PC-3 (cell line): Measurements from ENCODE around the gene MYO16. TPM values are rescaled to one million over a fixed set of nuclear protein-coding genes. Genes with fewer than 3 reads are reported as not detected.

ENCODE experiments used
- ATAC-seq: fragments of 200-7000 bp; cut with Tn5 transposase; 2 replicates; pipeline ENCODE4 v1.9.1; 2020; ENCODE audit warnings: mild to moderate bottlenecking, moderate library complexity
- BruUV-seq: library from RNA; stranded (reverse); fragments of 400-500 nt; replicated peaks from 2 replicates; lab custom pipeline; 2021; lab: Mats Ljungman, UMichigan
- CTCF ChIA-PET: fragments of 300-600 bp; sonication (Branson Sonifier 250); formaldehyde crosslinking; loops from one replicate; lab custom pipeline; 2022; ENCODE audit warnings: antibody characterized with exemption; lab: Charles Lee
- POLR2A ChIA-PET: fragments of 300-600 bp; sonication (Branson Sonifier 250); formaldehyde crosslinking; loops from one replicate; lab custom pipeline; 2022; ENCODE audit warnings: antibody characterized with exemption; ENCODE audit not compliant: unreplicated experiment; lab: Charles Lee
- DNase-seq: peaks from one replicate; pipeline ENCODE4 v3.0.0-alpha.2; 2015
- H2AFZ ChIP-seq: fragments of 300-600 bp; sonication (generic); 2 replicates; pipeline ENCODE4 v1.6.0; 2016; ENCODE audit warnings: antibody characterized with exemption, low read length
- H3F3A ChIP-seq: fragments of 300-600 bp; sonication (generic); one replicate; pipeline ENCODE4 v1.6.0; 2017; ENCODE audit warnings: antibody characterized with exemption, low read length, control low read depth, mild to moderate bottlenecking; ENCODE audit not compliant: unreplicated experiment
- H3K27ac ChIP-seq: fragments of 300-600 bp; sonication (generic); 2 replicates; pipeline ENCODE4 v1.5.1; 2016; ENCODE audit warnings: mild to moderate bottlenecking, low read length
- H3K27me3 ChIP-seq: fragments of 300-600 bp; sonication (generic); 2 replicates; pipeline ENCODE4 v1.6.1; 2016; ENCODE audit warnings: low read length, mixed read lengths
- H3K36me3 ChIP-seq: fragments of 300-600 bp; sonication (generic); 2 replicates; pipeline ENCODE4 v1.6.1; 2016; ENCODE audit warnings: low read depth, mixed run types, low read length, mixed read lengths
- H3K4me1 ChIP-seq: fragments of 300-600 bp; sonication (generic); 2 replicates; pipeline ENCODE4 v1.5.1; 2016; ENCODE audit warnings: low read length; ENCODE audit not compliant: insufficient read depth
- H3K4me2 ChIP-seq: fragments of 300-600 bp; sonication (generic); 2 replicates; pipeline ENCODE4 v1.6.0; 2016; ENCODE audit warnings: low read length
- H3K4me3 ChIP-seq: fragments of 300-600 bp; sonication (generic); 2 replicates; pipeline ENCODE4 v1.5.1; 2016; ENCODE audit warnings: mild to moderate bottlenecking, low read length, mixed read lengths
- H3K79me2 ChIP-seq: fragments of 300-600 bp; sonication (generic); 2 replicates; pipeline ENCODE4 v1.6.1; 2017; ENCODE audit warnings: low read length, mixed read lengths
- H3K9ac ChIP-seq: fragments of 300-600 bp; sonication (generic); 2 replicates; pipeline ENCODE4 v1.6.0; 2016; ENCODE audit warnings: mild to moderate bottlenecking, low read length
- H3K9me2 ChIP-seq: fragments of 300-600 bp; sonication (generic); replicated peaks from 2 replicates; pipeline ENCODE4 v1.6.1; 2016; ENCODE audit warnings: mixed run types, low read length, mixed read lengths
- H3K9me3 ChIP-seq: fragments of 300-600 bp; sonication (generic); 2 replicates; pipeline ENCODE4 v1.6.1; 2016; ENCODE audit warnings: low read length, mixed read lengths
- H4K20me1 ChIP-seq: fragments of 300-600 bp; sonication (generic); 2 replicates; pipeline ENCODE4 v1.6.1; 2016; ENCODE audit warnings: low read length, mixed read lengths
- EZH2 ChIP-seq: fragments of 300-600 bp; sonication (generic); IDR thresholded peaks from one replicate; pipeline ENCODE4 v1.6.1; 2017; ENCODE audit warnings: antibody characterized with exemption, mild to moderate bottlenecking, low read length; ENCODE audit not compliant: unreplicated experiment
- EZH2phosphoT487 ChIP-seq: fragments of 300-600 bp; sonication (generic); IDR thresholded peaks from 2 replicates; pipeline ENCODE4 v1.6.1; 2018; ENCODE audit warnings: mild to moderate bottlenecking, antibody characterized with exemption, low read length, borderline replicate concordance
- intact Hi-C: fragments of 100-400 bp; cut with micrococcal nuclease; formaldehyde crosslinking; loops from 2 replicates; pipeline ENCODE4 v1.9.0; 2023
- total RNA-seq: library from RNA; depleted of rRNA; stranded (reverse); fragments of >200 nt; gene quantifications from 2 replicates; pipeline ENCODE4 v1.2.3, GENCODE V29; 2014
- TF ChIP-seq, protein P1 (sequence below): fragments of 300-600 bp; sonication (generic); conservative IDR thresholded peaks from 2 replicates; pipeline ENCODE4 v1.5.1; 2017; ENCODE audit warnings: antibody characterized with exemption, low read depth, mild to moderate bottlenecking, low read length

MYO16 gene
- total RNA-seq, 1 experiment from 2014 or later, result not detected

GRCh38 chr13:109024611-109025010, 395.2 kb downstream of the MYO16 start:
- DNase-seq (no peak), ATAC-seq (no peak)
- no peak overlapping the region for H2AFZ ChIP-seq
- no peak overlapping the region for H3K4me3 ChIP-seq
- no peaks in the 10 kb centered on the region for H3K79me2 ChIP-seq
- ChIA-PET POLR2A (no interaction called here), CTCF (no interaction called here)
- H3K36me3 ChIP-seq, result no peaks in the 10 kb centered on the region
- intact Hi-C loops, result no loop called here
- no peaks in the 10 kb centered on the region for H3K4me1 ChIP-seq
- H3K27ac ChIP-seq, result no peak overlapping the region
- no peaks in the 10 kb centered on the region for H3K9me3 ChIP-seq
- no peaks in the 10 kb centered on the region for H3K9me2 ChIP-seq
- H4K20me1 ChIP-seq, result no peaks in the 10 kb centered on the region
- TF ChIP-seq, protein P1, sequence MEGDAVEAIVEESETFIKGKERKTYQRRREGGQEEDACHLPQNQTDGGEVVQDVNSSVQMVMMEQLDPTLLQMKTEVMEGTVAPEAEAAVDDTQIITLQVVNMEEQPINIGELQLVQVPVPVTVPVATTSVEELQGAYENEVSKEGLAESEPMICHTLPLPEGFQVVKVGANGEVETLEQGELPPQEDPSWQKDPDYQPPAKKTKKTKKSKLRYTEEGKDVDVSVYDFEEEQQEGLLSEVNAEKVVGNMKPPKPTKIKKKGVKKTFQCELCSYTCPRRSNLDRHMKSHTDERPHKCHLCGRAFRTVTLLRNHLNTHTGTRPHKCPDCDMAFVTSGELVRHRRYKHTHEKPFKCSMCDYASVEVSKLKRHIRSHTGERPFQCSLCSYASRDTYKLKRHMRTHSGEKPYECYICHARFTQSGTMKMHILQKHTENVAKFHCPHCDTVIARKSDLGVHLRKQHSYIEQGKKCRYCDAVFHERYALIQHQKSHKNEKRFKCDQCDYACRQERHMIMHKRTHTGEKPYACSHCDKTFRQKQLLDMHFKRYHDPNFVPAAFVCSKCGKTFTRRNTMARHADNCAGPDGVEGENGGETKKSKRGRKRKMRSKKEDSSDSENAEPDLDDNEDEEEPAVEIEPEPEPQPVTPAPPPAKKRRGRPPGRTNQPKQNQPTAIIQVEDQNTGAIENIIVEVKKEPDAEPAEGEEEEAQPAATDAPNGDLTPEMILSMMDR, result no peak
- no peak overlapping the region for H3K9ac ChIP-seq
- no TSS peak for BruUV-seq
- H3K27me3 ChIP-seq, result no peaks in the 10 kb centered on the region
- H3K4me2 ChIP-seq, result no peak overlapping the region
- H3F3A ChIP-seq, result no peaks in the 10 kb centered on the region

DNA sequence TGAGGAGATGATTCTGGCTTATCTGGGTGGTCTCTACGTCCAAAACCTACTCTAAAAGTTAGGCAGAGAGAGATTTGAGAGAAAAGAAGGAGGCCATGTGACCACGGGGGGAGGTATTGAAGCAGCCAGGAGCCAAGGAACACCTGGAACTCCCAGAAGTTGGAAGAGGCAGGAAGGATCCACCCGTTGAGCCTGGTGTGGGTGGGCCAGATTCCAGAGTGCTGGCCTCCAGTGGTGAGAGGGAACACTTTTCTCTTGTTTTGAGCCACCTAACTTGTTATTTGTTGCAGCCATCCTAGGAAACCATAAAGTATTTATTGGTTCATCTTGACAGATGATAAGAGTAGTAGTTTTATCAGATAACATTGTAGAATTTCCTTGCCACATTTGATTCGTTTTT, 396.9 kb downstream of the MYO16 start:
- H3K9me2 ChIP-seq, result no peaks in the 10 kb centered on the region
- intact Hi-C loops, result no loop called here
- ChIA-PET CTCF (no interaction called here), POLR2A (no interaction called here)
- H3K36me3 ChIP-seq, result no peaks in the 10 kb centered on the region
- BruUV-seq, result no TSS peak
- H3K9ac ChIP-seq, result no peak overlapping the region
- no peak overlapping the region for H3K4me2 ChIP-seq
- ATAC-seq (no peak), DNase-seq (no peak)
- no peak overlapping the region for H3K4me3 ChIP-seq
- TF ChIP-seq, protein P1, result no peak
- TF ChIP-seq EZH2phosphoT487 (no peak), EZH2 (no peak)
- no peaks in the 10 kb centered on the region for H3K4me1 ChIP-seq
- H3K27ac ChIP-seq, result no peak overlapping the region
- H3F3A ChIP-seq, result no peaks in the 10 kb centered on the region
- H2AFZ ChIP-seq, result no peak overlapping the region
- no peaks in the 10 kb centered on the region for H3K9me3 ChIP-seq
- H3K79me2 ChIP-seq, result no peaks in the 10 kb centered on the region
- H4K20me1 ChIP-seq, result no peaks in the 10 kb centered on the region
- peaks cover under 1% of the 10 kb centered on the region; the same call in 1 of the 2 replicates for H3K27me3 ChIP-seq

GRCh38 chr13:109028624-109029023, 399.2 kb downstream of the MYO16 start:
- Histone ChIP-seq H4K20me1 (no peaks in the 10 kb centered on the region), H3K27ac (no peak overlapping the region), H3K27me3 (peaks cover 15% of the 10 kb centered on the region), H3K9me3 (no peaks in the 10 kb centered on the region), H2AFZ (no peak overlapping the region), H3K9ac (no peak overlapping the region), H3K9me2 (no peaks in the 10 kb centered on the region), H3K4me1 (no peaks in the 10 kb centered on the region), H3K79me2 (no peaks in the 10 kb centered on the region), H3K36me3 (no peaks in the 10 kb centered on the region), H3K4me2 (no peak overlapping the region), H3F3A (no peaks in the 10 kb centered on the region), H3K4me3 (no peak overlapping the region)
- ATAC-seq (no peak), DNase-seq (no peak)
- ChIA-PET CTCF (no interaction called here), POLR2A (no interaction called here)
- BruUV-seq, result no TSS peak
- intact Hi-C loops, result no loop called here
- TF ChIP-seq EZH2 (no peak), EZH2phosphoT487 (no peak)
- TF ChIP-seq, protein P1, result no peak
